LNCAP (cell line): ENCODE data around the gene NPHP4.

Experiments used
- TF ChIP-seq, protein P1 (sequence below): fragments of 450-650 bp; IDR thresholded peaks from 2 replicates; pipeline ENCODE4 v1.5.1; 2017; ENCODE audit warnings: mild to moderate bottlenecking

Gene NPHP4

DNA sequence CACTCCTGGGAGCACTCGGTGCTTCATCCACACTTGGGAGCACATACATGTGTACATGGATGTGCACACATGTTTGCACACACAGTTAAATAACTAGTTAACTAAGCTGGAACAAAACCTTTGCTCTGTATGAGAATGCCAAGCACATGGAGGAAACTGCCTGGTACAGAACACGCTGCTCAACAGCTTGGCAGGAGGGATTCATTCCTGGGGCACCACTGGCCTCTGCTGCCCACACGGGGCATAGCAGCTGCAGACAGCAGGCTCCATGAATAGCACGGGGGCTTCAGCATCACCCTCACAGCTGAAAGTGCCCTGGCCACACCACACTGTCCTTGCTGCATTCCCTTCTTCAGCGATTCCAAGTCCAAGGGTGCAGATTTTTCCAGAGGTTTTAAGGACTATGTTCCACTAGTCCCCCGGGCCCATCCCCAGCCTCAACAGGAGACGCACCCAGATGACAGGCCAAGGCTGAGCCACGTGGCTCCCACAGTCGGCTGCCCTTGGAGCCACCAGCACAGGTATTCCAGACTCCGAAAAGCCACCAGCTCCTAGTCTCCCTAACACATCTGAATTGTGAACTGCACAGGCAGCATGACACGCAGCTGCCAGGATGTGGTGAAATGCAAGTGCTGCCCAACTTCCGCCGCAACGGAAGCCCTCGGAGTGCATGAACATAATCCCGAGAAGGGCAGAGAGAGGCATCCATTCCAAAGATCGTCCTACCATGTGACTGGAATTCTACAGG is 16.9 kb downstream of the NPHP4 start:
- TF ChIP-seq, protein P1, sequence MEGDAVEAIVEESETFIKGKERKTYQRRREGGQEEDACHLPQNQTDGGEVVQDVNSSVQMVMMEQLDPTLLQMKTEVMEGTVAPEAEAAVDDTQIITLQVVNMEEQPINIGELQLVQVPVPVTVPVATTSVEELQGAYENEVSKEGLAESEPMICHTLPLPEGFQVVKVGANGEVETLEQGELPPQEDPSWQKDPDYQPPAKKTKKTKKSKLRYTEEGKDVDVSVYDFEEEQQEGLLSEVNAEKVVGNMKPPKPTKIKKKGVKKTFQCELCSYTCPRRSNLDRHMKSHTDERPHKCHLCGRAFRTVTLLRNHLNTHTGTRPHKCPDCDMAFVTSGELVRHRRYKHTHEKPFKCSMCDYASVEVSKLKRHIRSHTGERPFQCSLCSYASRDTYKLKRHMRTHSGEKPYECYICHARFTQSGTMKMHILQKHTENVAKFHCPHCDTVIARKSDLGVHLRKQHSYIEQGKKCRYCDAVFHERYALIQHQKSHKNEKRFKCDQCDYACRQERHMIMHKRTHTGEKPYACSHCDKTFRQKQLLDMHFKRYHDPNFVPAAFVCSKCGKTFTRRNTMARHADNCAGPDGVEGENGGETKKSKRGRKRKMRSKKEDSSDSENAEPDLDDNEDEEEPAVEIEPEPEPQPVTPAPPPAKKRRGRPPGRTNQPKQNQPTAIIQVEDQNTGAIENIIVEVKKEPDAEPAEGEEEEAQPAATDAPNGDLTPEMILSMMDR: peak; percentile 72

DNA sequence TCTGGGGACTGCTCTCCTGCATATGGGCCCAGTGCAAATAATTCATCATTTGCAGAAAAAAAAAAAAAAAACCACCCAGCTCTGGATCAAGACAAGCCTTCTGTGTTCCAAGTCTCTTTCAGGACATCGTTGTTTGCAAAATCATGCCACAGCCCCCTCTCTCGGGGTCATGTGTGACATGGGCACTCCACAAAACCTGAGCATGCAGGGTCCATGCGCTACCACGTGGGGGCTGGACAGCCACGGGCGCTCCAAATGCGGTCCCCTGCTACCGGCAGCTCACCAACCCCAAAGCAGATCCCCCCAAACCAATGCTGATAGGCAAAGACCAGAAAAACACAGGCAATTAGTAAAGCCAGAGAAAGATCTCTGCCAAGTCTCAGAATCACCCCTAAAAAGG is 17.6 kb downstream of the NPHP4 start:
- TF ChIP-seq, protein P1: no peak

GRCh38 chr1:5973771-5974170 is 18.5 kb downstream of the NPHP4 start:
- TF ChIP-seq, protein P1: no peak

DNA sequence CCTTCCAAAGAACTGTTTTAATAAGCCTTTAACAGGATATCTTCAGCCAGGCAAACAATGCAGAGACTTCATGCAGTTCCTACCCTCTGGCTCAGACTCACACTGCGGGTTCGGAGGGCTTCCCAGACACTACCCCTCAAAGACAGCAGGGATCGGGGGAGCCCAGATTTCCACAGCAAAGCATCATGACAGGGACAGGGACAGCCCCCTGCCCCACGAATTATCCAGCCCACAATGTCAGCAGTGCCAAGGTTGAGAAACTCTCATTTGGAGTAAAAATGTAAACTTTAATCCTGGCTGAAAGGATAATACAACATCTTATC is 20.1 kb downstream of the NPHP4 start:
- TF ChIP-seq, protein P1: no peak

DNA sequence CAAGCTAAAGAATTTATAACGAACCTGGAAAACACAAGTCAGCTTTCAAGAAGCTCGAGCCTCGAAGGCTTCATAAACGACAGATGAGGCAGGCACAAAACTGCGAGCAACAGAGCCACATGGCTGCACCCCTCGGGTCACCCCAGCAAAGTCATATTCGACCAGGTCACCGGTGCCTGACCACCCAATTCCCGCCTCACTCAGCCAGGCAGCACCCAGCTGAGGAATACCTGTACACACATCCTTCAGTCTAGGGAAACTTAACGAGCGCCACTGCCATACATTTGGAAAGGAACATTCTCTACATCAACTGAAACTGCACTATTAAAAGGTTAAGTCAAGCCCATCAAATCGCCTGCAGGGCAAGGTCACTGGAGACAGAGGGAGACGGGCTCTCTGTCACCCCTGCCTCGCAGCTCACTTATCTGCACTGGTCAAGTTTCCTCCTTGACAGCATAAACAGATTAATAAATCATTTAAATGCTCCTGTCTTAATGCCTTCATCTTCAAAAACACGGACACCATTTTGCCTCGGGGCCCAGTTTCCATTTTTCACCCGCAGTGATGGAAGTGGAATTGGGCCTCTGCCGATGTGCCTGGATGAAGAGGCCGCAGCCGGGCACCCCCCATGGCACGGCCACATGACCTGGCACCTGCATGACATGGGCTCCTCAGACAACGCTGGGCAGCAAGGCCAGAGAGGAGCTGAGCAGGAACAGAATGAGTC is 20.6 kb downstream of the NPHP4 start:
- TF ChIP-seq, protein P1: no peak

- TF ChIP-seq, protein P1: no peak
Measured at GRCh38 chr1:5970610-5971273, 21.5 kb downstream of the NPHP4 start.

DNA sequence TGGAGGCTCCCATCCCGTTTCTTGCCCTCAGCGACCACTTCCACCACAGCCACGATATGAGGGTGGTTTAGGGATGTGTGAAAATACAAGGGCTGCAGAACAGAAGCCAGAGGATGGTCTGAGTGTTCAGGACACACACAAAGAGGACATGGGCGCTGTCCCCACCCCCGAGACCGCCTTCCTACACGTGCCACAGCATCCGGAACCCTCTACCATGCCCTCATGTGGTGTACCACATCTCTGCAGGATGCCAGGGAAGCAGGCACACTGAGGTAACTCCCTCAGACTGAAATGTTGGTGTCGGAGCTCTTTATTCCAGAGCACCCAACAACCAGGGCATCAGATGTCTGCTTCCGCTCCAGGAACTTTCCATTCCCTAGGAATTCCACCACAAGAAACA is 23.1 kb downstream of the NPHP4 start:
- TF ChIP-seq, protein P1: no peak
